IMR-90 (cell line): Measurements from ENCODE around the gene ARL5C.
"Not testable (repeated sequence)": the region's sequence is repeated elsewhere in the genome, so short reads cannot be mapped to it uniquely, and the experiment has no call there.

Source experiments
- CEBPB ChIP-seq: IDR thresholded peaks from 2 replicates; pipeline ENCODE4 v1.6.1; 2012; ENCODE audit warnings: low read depth, low read length, improper control_type of control experiment
- CHD1 ChIP-seq: IDR thresholded peaks from 2 replicates; pipeline ENCODE4 v1.6.1; 2012; ENCODE audit warnings: low read depth, low read length, improper control_type of control experiment
- CTCF ChIP-seq: conservative IDR thresholded peaks from 2 replicates; pipeline ENCODE4 v1.5.1; 2012; ENCODE audit warnings: mild to moderate bottlenecking, low read depth, low read length, improper control_type of control experiment
- MAFK ChIP-seq: IDR thresholded peaks from 2 replicates; pipeline ENCODE4 v1.6.1; 2012; ENCODE audit warnings: low read depth, low read length, improper control_type of control experiment
- MAZ ChIP-seq: IDR thresholded peaks from 2 replicates; pipeline ENCODE4 v1.6.1; 2012; ENCODE audit warnings: low read depth, mild to moderate bottlenecking, low read length, improper control_type of control experiment, moderate library complexity, borderline replicate concordance
- MXI1 ChIP-seq: IDR thresholded peaks from 2 replicates; pipeline ENCODE4 v1.6.1; 2012; ENCODE audit warnings: low read depth, mild to moderate bottlenecking, low read length, moderate library complexity, borderline replicate concordance
- NFE2L2 ChIP-seq: fragments of 150-350 bp; IDR thresholded peaks from 2 replicates; pipeline ENCODE4 v1.6.1; 2016; ENCODE audit warnings: low read depth, mild to moderate bottlenecking, low read length
- POLR2A ChIP-seq: IDR thresholded peaks from 2 replicates; pipeline ENCODE4 v1.6.1; 2012; ENCODE audit warnings: mild to moderate bottlenecking, low read depth, low read length
- RAD21 ChIP-seq: IDR thresholded peaks from 2 replicates; pipeline ENCODE4 v1.6.1; 2012; ENCODE audit warnings: low read length, improper control_type of control experiment
- RFX5 ChIP-seq: IDR thresholded peaks from 2 replicates; pipeline ENCODE4 v1.8.0; 2012; ENCODE audit warnings: low read depth, mild to moderate bottlenecking, low read length, moderate library complexity
- SMC3 ChIP-seq: fragments of 150-350 bp; IDR thresholded peaks from 2 replicates; pipeline ENCODE4 v1.6.1; 2016; ENCODE audit warnings: low read depth, mild to moderate bottlenecking, antibody characterized with exemption, low read length, moderate library complexity
- USF2 ChIP-seq: fragments of 150-350 bp; IDR thresholded peaks from 2 replicates; pipeline ENCODE4 v1.6.1; 2017; ENCODE audit warnings: mild to moderate bottlenecking, antibody characterized with exemption, low read length, low read depth
- TF ChIP-seq, protein P1 (sequence below): fragments of 150-350 bp; IDR thresholded peaks from 2 replicates; pipeline ENCODE4 v1.6.1; 2016; ENCODE audit warnings: low read depth, mild to moderate bottlenecking, low read length, moderate library complexity, borderline replicate concordance

- not testable (repeated sequence) for TF ChIP-seq NFE2L2, POLR2A, CTCF, CEBPB, SMC3, MAZ, RFX5, RAD21, MXI1, MAFK, USF2, CHD1
- TF ChIP-seq, protein P1, sequence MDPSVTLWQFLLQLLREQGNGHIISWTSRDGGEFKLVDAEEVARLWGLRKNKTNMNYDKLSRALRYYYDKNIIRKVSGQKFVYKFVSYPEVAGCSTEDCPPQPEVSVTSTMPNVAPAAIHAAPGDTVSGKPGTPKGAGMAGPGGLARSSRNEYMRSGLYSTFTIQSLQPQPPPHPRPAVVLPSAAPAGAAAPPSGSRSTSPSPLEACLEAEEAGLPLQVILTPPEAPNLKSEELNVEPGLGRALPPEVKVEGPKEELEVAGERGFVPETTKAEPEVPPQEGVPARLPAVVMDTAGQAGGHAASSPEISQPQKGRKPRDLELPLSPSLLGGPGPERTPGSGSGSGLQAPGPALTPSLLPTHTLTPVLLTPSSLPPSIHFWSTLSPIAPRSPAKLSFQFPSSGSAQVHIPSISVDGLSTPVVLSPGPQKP = not testable (repeated sequence)
Observed at GRCh38 chr17:39168503-39168902, 2.5 kb upstream of the ARL5C start.
